H9 (cell line): ENCODE data around the gene BCL11B. TPM values are rescaled to one million over a fixed set of nuclear protein-coding genes. Genes with fewer than 3 reads are reported as not detected.

Experiments
- DNase-seq: peaks from one replicate; pipeline ENCODE4 v3.0.0-alpha.2; 2017
- H2AFZ ChIP-seq: one replicate; pipeline ENCODE4 v1.6.1; 2013; ENCODE audit warnings: mild to moderate bottlenecking, low read length, control low read depth, moderate library complexity
- H2AK5ac ChIP-seq: 2 replicates; pipeline ENCODE4 v1.6.1; 2013; ENCODE audit warnings: low read length, control low read depth, mixed read lengths; ENCODE audit not compliant: insufficient read length
- H2BK120ac ChIP-seq: one replicate; pipeline ENCODE4 v1.6.1; 2013; ENCODE audit warnings: low read depth, mild to moderate bottlenecking, low read length, control low read depth, inconsistent platforms; ENCODE audit not compliant: poor library complexity, severe bottlenecking
- H2BK12ac ChIP-seq: 2 replicates; pipeline ENCODE4 v1.6.1; 2013; ENCODE audit warnings: low read length, control low read depth, mixed read lengths, low read depth; ENCODE audit not compliant: insufficient read length
- H2BK15ac ChIP-seq: 2 replicates; pipeline ENCODE4 v1.6.1; 2013; ENCODE audit warnings: low read depth, low read length, control low read depth
- H2BK20ac ChIP-seq: one replicate; pipeline ENCODE4 v1.6.1; 2013; ENCODE audit warnings: low read depth, mild to moderate bottlenecking, low read length, control low read depth, inconsistent platforms; ENCODE audit not compliant: poor library complexity, severe bottlenecking
- H2BK5ac ChIP-seq: 2 replicates; pipeline ENCODE4 v1.6.1; 2013; ENCODE audit warnings: low read length, control low read depth, mixed read lengths; ENCODE audit not compliant: insufficient read length
- H3K14ac ChIP-seq: 2 replicates; pipeline ENCODE4 v1.6.1; 2013; ENCODE audit warnings: low read length, control low read depth; ENCODE audit not compliant: insufficient read depth
- H3K18ac ChIP-seq: 2 replicates; pipeline ENCODE4 v1.6.1; 2013; ENCODE audit warnings: low read depth, mild to moderate bottlenecking, mixed read lengths, low read length, control low read depth; ENCODE audit not compliant: insufficient read length
- H3K23ac ChIP-seq: 2 replicates; pipeline ENCODE4 v1.6.1; 2013; ENCODE audit warnings: low read length, control low read depth, mixed read lengths, low read depth; ENCODE audit not compliant: insufficient read length
- H3K23me2 ChIP-seq: 2 replicates; pipeline ENCODE4 v1.6.1; 2013; ENCODE audit warnings: low read depth, mild to moderate bottlenecking, mixed read lengths, low read length, control low read depth; ENCODE audit not compliant: insufficient read length, poor library complexity, severe bottlenecking
- H3K27ac ChIP-seq: 2 replicates; pipeline ENCODE4 v1.5.1; 2013; ENCODE audit warnings: low read length, control low read depth, mixed read lengths, low read depth; ENCODE audit not compliant: insufficient read length
- H3K27me3 ChIP-seq: 2 replicates; pipeline ENCODE4 v1.6.1; 2013; ENCODE audit warnings: low read length, control low read depth, inconsistent platforms; ENCODE audit not compliant: insufficient read depth
- H3K4ac ChIP-seq: 2 replicates; pipeline ENCODE4 v1.6.1; 2013; ENCODE audit warnings: low read depth, mild to moderate bottlenecking, control low read depth, inconsistent platforms, low read length, moderate library complexity
- H3K4me1 ChIP-seq: 2 replicates; pipeline ENCODE4 v1.6.1; 2013; ENCODE audit warnings: low read length, control low read depth, inconsistent platforms; ENCODE audit not compliant: insufficient read depth
- H3K4me2 ChIP-seq: 2 replicates; pipeline ENCODE4 v1.6.1; 2013; ENCODE audit warnings: low read length, control low read depth, mixed read lengths; ENCODE audit not compliant: insufficient read length, insufficient read depth
- H3K56ac ChIP-seq: 2 replicates; pipeline ENCODE4 v1.6.1; 2013; ENCODE audit warnings: low read depth, mild to moderate bottlenecking, mixed read lengths, low read length, control low read depth; ENCODE audit not compliant: insufficient read length
- H3K79me1 ChIP-seq: 2 replicates; pipeline ENCODE4 v1.6.1; 2013; ENCODE audit warnings: low read depth, mild to moderate bottlenecking, moderate library complexity, low read length, control low read depth, inconsistent platforms; ENCODE audit not compliant: insufficient read depth, poor library complexity, severe bottlenecking
- H3K79me2 ChIP-seq: 2 replicates; pipeline ENCODE4 v1.6.1; 2013; ENCODE audit warnings: low read length, control low read depth, inconsistent platforms; ENCODE audit not compliant: insufficient read depth
- H3K9ac ChIP-seq: 2 replicates; pipeline ENCODE4 v1.6.1; 2013; ENCODE audit warnings: low read length, control low read depth, mixed read lengths; ENCODE audit not compliant: insufficient read length; ENCODE audit errors: extremely low read depth
- H3K9me3 ChIP-seq: one replicate; pipeline ENCODE4 v1.6.1; 2013; ENCODE audit warnings: low read depth, low read length, inconsistent platforms; ENCODE audit not compliant: control insufficient read depth
- H3T11ph ChIP-seq: one replicate; pipeline ENCODE4 v1.6.1; 2013; ENCODE audit warnings: mild to moderate bottlenecking, low read length, control low read depth, inconsistent platforms
- H4K20me1 ChIP-seq: one replicate; pipeline ENCODE4 v1.6.1; 2013; ENCODE audit not compliant: control insufficient read depth, insufficient read length, insufficient read depth
- H4K5ac ChIP-seq: 2 replicates; pipeline ENCODE4 v1.6.1; 2013; ENCODE audit warnings: low read depth, mild to moderate bottlenecking, mixed read lengths, low read length, control low read depth; ENCODE audit not compliant: insufficient read length
- H4K8ac ChIP-seq: replicated peaks from 2 replicates; pipeline ENCODE4 v1.6.1; 2013; ENCODE audit warnings: low read length, control low read depth, mixed read lengths, low read depth; ENCODE audit not compliant: insufficient read length
- H4K91ac ChIP-seq: 2 replicates; pipeline ENCODE4 v1.6.1; 2013; ENCODE audit warnings: low read depth, mild to moderate bottlenecking, moderate library complexity, mixed read lengths, low read length, control low read depth; ENCODE audit not compliant: insufficient read length
- H3K27ac Mint-ChIP-seq, 3 experiments: 2 replicates in 2 of 3; 3 replicates in 1 of 3; pipeline ENCODE4 v1.8.0; 2020 to 2021; ENCODE audit warnings: mixed read lengths in 3 of 3, mild to moderate bottlenecking in 1 of 3, moderate library complexity in 1 of 3
- H3K27me3 Mint-ChIP-seq: 2 replicates; pipeline ENCODE4 v1.8.0; 2021; ENCODE audit warnings: low read depth, mild to moderate bottlenecking, moderate library complexity, mixed read lengths
- H3K36me3 Mint-ChIP-seq, 3 experiments: 2 replicates in 2 of 3; 3 replicates in 1 of 3; pipeline ENCODE4 v1.8.0; 2020 to 2021; ENCODE audit warnings: low read depth in 3 of 3, mixed read lengths in 3 of 3; ENCODE audit not compliant: insufficient read depth in 1 of 3
- H3K4me1 Mint-ChIP-seq, 2 experiments: 2 replicates each; pipeline ENCODE4 v1.8.0; 2020; ENCODE audit warnings: mixed read lengths in 2 of 2
- H3K4me3 Mint-ChIP-seq, 2 experiments: 2 replicates in 1 of 2; 3 replicates in 1 of 2; pipeline ENCODE4 v1.8.0; 2020 to 2021; ENCODE audit warnings: mild to moderate bottlenecking in 2 of 2, mixed read lengths in 2 of 2, moderate library complexity in 1 of 2
- H3K9me3 Mint-ChIP-seq, 2 experiments: 2 replicates in 1 of 2; 3 replicates in 1 of 2; pipeline ENCODE4 v1.8.0; 2020; ENCODE audit warnings: mild to moderate bottlenecking in 2 of 2, mixed read lengths in 2 of 2, moderate library complexity in 1 of 2
- WGBS: extraction: QIAGEN DNeasy Blood & Tissue Kit; methylation state at CpG from one replicate; pipeline ENCODE4 v1.1.7; 2013; ENCODE audit warnings: missing lambda C conversion rate, low lambda C conversion rate, mixed read lengths; ENCODE audit not compliant: insufficient read length; ENCODE audit errors: extremely low coverage; 5-methylcytosine and 5-hydroxymethylcytosine counted together
- total RNA-seq: library from RNA; stranded (reverse); gene quantifications from 2 replicates; pipeline ENCODE4 v1.2.1, GENCODE V29; 2021
- TF ChIP-seq, protein P1 (sequence below): fragments of 200-600 bp; sonication (generic); conservative IDR thresholded peaks from 3 replicates; pipeline ENCODE4 v1.8.0; 2021; ENCODE audit warnings: antibody characterized with exemption, mild to moderate bottlenecking

Gene BCL11B
- total RNA-seq, 1 experiment from 2014 or later: 4.9 TPM

DNA sequence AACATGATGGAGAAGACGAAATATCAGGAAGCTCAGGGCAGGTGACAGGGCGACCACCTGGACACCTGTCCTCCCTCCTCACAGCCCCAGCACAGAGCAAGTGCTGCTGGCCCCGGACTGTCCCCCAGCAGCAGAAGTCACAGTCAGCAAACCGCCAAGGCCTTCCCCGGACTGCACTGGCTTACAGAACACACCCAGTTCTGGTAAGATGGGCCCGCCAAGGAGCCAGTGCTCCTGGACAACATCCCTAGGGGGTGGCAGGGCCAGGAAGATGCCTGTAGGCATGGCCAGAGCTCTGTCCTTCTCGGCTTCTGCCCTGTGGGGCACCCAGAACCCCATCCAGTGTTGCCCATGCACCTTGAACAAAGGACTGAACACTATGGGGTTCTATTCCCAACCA, 77.9 kb downstream of the BCL11B start:
- Histone ChIP-seq H4K8ac (no peak overlapping the region), H3K23ac (no peak overlapping the region), H3K18ac (no peak overlapping the region), H2BK15ac (no peak overlapping the region), H2BK12ac (no peak overlapping the region), H3K14ac (no peak overlapping the region), H2AK5ac (no peak overlapping the region), H3K9me3 (no peaks in the 10 kb centered on the region), H2AFZ (no peak overlapping the region), H3K79me1 (no peaks in the 10 kb centered on the region), H4K5ac (no peak overlapping the region), H3K27ac (no peak overlapping the region), H2BK20ac (no peak overlapping the region), H4K20me1 (no peaks in the 10 kb centered on the region), H2BK5ac (no peak overlapping the region), H3K79me2 (no peaks in the 10 kb centered on the region; the same call in 1 of the 2 replicates), H3K27me3 (no peaks in the 10 kb centered on the region), H3K9ac (no peak overlapping the region), H3K4ac (no peak overlapping the region), H3K23me2 (no peaks in the 10 kb centered on the region), H3K56ac (no peak overlapping the region), H2BK120ac (no peak overlapping the region), H3T11ph (no peak overlapping the region), H3K4me2 (no peak overlapping the region), H3K4me1 (no peaks in the 10 kb centered on the region; the same call in 1 of the 2 replicates), H4K91ac (no peak overlapping the region)
- Mint-ChIP-seq H3K27ac (0 out of 7 replicates have a peak overlapping the region, but pooled peaks of 1 of the 3 experiments have one; percentile 7), H3K9me3 (no peaks in the 10 kb centered on the region), H3K4me3 (no peak overlapping the region), H3K27me3 (no peaks in the 10 kb centered on the region), H3K4me1 (peaks cover 17 to 24% of the 10 kb centered on the region in 2 experiments), H3K36me3 (no peaks in the 10 kb centered on the region)
- no peak for DNase-seq
- TF ChIP-seq, protein P1, sequence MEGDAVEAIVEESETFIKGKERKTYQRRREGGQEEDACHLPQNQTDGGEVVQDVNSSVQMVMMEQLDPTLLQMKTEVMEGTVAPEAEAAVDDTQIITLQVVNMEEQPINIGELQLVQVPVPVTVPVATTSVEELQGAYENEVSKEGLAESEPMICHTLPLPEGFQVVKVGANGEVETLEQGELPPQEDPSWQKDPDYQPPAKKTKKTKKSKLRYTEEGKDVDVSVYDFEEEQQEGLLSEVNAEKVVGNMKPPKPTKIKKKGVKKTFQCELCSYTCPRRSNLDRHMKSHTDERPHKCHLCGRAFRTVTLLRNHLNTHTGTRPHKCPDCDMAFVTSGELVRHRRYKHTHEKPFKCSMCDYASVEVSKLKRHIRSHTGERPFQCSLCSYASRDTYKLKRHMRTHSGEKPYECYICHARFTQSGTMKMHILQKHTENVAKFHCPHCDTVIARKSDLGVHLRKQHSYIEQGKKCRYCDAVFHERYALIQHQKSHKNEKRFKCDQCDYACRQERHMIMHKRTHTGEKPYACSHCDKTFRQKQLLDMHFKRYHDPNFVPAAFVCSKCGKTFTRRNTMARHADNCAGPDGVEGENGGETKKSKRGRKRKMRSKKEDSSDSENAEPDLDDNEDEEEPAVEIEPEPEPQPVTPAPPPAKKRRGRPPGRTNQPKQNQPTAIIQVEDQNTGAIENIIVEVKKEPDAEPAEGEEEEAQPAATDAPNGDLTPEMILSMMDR: no peak
- WGBS: no CpG with 5 or more reads among the region's 7 CpGs
